Cortex of kidney (tissue), 1 donor: ENCODE data around the gene SHQ1.

Experiments
- DNase-seq: peaks from one replicate; lab custom pipeline; 2025; lab: John Stamatoyannopoulos, UW

Gene SHQ1

DNA sequence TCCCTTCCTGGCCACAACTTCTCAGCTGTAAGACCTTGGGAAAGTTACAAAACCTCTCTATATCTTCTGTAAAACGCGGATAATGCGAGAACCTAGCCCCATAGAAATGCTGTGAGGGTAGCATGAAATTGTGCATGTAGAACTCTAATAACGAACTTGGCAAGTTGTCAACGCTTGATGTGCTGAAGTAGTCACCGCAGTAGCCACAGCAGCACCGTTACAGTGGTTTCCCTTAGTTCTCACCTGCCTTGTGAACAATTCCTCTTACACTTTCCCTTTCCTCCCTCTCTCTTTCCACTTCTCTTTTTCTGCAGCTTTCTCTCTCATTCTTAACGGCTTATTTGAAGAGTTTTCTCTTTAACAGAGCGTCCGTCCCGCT, 447 bp upstream of the SHQ1 start:
- no peak for DNase-seq

DNA sequence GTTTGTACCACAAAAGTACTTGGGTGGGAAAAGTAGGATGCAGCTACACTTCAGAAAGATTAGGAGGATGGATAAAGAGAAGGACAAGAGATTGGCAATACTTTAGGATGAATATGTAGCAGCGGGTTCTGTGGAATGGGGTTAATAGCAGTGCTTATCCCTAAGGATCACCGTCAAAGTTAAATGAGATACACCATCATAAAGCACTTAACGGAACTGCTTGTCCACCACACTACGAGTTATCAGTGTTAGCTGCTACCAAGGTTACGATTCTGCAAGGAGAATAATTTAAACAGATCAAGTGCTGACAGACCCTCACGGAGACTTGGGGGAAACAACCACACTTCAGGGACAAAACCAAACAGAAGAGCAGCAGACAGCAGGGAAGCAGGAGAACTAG, 963 bp downstream of the SHQ1 start:
- DNase-seq: no peak

DNA sequence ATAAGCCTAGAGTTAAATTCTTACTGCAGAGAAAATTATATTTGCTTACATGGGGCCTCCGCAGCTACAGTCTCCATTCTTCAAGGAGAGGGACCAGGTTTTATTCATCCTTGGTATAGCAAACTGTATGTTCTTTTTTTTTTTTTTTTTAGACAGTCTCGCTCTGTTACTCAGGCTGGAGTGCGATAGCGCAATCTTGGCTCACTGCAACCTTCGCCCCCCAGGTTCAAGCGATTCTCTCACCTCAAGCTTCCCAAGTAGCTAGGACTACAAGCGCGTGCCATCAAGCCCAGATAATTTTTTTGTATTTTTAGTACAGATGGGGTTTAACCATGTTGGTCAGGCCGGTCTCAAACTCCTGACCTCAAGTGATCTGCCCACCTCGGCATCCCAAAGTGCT, 2.1 kb downstream of the SHQ1 start:
- no peak for DNase-seq

DNA sequence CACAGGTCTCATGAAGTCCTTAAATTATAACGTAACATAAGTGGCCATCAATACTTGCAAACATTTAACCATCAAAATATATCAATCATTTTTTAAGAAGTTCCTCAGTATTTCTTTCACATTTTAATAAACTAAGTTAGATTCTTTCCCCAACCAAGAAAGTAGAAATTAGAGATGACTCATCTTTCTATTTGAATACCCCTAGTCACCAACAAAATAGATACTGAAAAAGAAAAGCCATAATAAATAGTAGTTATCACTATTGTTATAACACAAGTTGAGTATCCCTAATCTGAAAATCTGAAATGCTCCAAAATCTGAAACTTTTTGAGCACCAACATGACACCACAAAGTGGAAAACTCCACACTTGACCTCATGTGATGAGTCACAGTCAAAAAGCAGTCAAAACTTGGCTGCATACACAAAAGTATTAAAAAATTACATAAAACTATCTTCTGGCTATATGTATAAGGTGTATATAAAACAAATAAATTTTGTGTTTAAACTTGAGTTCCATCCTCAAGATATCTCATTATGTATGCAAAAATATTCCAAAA, 3.7 kb downstream of the SHQ1 start:
- DNase-seq: no peak

DNA sequence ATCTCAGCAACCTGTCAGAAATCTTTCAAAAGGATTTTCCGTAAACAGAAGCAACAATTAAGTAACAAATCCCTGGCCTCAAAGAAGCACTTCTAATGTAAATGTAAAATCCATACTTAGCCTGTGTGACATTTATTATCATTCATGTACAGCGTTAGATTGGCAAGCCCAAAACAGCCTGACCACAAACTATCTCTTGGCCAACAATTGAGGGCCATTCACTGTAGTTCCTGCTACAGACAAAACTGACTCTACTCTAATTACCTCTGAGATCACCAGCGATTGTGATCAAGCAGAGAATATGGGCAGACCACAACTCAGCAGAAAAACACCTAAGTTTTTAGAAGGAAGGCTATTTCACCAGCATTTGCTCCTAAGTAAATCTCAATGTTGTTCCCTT, 9.2 kb downstream of the SHQ1 start:
- no peak for DNase-seq

DNA sequence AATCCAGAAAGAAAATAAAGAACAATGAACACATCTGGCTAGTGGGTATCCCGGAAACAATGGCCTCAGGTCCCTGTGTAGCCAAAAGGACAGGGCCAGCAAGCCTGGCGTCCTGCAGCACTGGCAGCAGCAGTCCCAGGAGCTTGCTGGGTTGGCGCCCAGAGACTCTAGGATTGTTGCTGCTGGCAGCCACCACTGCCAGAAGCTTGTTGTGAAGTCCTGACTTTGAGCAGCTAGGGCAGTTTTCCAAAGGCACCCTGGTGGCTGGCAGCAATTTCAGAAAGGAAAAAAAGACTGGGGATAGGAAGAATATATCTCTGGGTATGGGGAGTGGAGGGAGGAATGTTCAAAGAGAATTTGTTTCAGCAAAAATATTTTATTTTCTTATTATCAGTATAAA, 11.3 kb downstream of the SHQ1 start:
- DNase-seq: no peak

DNA sequence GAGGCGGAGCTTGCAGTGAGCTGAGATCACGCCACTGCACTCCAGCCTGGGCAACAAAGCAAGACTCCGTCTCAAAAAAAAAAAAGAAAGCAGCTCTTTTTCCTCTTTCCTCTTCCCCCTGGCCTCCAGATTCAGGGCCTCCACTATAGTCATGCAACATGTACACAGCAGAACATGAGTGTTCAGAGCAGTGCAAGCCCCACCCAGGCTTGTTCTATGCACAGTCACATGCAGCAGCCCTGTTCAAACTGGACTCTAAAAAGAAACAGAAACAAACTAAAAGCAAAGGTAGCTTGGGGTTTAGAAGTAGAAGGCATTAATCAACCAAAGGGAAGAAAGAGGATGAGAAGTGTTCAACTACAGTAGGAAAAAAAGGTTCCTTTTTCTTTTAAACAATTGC, 11.8 kb downstream of the SHQ1 start:
- no peak for DNase-seq

DNA sequence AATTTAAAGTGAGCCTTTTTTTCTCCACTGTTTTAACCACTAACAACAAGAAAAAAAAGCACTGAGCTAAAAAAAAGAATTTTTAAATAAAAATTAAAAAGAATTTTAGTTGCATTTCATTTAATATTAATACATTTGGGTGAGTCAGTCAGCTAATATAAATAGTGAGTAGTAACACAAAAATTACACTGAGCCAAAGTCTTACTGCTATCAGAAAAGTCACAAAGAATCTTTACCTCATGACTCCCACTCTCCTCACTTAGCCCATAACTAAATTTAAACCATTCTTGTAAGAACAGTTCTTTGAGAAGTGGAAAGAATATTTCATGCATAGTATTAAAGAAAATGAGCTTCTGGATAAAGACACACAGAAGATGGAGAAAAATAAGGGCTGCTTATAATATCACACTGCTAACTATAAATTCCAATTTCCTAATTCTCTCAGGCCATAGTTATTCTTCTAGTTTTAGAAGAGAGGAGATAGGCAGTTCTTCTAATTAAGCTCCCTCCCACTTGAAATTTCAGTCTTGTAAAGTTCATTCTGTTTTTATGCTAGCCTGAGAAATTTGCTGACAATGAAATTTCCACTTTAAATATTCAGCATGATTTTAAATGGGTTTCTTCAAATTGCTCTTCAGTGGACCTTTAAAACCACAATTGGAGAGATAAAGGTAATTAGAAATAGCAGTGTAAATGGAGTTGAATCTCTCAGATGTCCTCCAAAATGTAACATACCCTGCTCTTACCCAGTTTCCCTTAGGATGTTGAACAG, 17.6 kb downstream of the SHQ1 start:
- DNase-seq: no peak

DNA sequence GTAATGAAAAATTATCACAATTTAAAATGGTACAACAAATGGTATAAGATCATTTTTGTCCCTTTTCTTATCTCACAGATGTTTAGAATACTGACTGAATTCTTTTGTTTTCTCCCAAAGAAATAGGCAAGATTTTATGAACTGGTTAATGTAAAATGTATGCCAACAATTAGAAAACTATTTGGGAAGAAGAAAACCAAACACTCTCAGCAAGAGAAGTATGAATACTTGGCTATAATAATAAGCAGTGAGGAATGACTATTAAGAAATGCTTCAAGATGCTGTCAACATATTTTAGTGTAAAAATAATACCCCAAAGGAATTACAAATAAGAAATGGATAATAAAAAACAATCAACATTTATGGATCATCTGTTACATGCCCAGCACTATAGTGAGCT, 18.5 kb downstream of the SHQ1 start:
- DNase-seq: no peak

DNA sequence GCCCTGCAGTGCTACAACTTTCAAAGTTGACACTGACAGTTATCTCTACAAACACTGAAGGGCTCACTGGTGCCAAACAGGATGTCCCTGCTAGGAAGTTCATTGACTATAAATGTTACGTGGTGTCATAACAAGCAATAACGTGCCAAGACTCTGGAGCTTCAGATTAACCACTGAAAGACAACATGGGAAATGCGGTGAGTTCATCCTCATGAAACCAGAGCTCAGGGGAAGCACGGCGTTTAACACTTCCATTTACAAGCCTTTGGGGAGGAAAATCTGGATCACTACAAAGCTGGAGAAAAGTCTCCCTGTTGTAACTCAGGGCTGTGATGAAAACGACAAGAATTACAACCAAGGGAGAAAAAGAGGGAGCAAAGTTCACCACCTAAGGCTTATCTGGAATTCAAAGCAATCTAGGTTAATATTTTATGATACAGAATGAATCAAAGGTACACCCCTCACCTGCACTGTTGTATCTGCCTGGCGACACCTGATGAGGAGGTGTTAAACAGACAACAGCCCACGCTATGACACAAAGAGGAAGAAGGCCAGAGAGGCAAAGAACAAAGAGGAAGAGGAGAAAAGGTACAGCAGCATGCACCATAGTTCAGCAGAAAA, 27.0 kb downstream of the SHQ1 start:
- no peak for DNase-seq

DNA sequence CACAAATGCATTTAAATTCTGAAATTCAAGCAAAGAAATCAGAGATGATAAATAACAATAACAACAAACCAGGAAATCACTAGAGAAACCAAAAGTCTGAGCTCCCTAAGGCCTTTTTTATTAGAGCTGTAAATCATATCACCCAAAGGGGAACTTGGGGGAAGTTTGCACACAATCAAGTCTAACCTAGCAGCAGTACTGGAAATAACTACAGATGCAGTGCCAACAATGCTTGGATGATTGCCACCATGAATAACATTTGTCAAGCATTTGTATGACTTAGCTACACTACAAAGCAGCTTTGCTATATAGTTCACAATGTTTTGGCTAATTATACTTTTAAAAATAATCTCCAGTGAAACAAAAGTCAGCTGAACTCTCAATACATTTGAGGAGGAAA, 27.8 kb downstream of the SHQ1 start:
- no peak for DNase-seq

DNA sequence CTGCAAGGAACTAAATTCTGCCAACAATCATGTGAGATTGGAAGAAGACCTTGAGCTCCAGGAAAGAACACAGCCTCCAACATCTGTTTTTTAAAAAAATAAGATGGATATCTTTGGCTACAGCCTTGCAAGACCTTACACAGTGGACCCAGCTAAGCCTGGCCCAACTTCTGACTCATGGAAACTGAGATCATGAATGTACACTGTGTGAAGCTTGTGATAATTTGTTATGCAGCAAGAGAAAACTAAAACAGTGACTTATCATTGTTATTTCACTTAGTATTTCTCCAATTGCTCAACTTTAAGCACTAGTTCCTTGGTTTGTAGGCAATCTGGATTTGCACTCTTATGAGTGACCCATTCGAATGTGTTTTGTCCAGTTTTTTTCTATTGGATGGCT, 29.3 kb downstream of the SHQ1 start:
- DNase-seq: no peak

DNA sequence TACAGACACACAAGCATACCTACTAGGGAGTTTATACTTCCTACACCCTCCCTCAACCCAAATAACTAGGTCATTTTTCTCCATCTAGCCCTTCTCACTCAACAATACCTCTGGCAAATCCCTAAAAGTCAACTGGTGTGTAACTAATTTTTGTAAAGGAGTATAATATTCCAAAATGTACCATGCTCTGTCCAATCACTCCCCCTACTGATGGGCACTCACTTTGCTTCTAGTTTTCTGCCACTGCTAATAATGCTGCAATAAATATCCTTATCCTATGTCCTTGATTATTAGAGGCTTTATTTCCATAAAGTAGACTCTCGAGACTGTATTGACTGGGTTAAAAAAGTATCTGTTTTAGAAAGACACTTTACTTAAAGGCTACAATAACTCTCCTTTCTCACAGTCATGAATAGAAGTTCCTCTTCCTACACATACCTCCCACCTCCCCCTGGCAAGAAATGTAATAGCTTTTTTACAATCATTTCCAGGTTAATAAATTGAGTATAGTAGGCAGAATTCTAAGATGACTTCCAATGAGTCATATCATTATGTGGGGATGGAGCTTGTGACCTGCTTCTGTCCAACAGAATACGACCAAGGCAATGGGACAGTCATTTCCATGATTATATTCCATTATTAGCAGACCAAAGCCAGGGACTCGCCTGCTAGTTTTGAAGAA, 30.0 kb downstream of the SHQ1 start:
- DNase-seq: no peak

DNA sequence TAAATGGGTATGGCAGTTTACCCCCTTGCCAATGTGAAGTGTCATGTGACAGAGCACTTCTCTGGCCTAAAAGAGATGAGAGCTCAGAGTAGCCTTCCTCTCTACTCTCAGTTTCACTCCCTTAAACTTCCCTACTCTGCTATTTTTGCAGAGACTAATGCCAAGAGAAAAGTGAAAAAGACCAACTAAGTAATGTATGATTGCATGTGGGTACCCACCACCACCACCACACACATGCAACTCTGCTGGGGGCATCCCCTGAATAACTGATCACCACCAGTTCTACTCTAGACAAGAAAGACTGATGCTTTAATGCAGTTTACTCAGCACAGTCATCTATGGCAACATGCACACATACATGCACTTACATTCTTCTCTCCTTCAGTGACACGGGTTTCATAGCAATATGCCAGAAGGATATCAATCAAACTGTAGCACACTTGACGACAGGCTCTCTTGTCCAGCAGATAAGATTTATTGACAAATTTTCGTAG, 31.3 kb downstream of the SHQ1 start:
- DNase-seq: no peak

DNA sequence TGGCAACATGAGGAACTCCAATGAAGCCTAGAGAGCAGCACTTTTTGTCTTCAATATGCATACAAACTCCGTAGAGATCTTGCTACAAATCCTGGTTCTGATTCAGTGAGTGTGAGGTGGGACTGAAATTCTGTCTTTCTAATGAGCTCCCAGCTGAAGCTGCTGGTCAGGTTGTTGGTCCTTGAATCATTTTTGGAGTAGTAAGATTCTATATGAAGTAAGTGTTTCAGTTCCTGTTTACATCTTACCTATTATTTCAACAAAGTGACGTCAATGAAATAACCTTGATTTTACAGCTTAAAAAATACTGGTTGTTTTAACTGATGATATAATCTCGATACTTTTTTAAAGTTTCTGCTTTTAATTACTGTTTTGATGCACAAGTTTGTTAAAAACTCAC, 33.9 kb downstream of the SHQ1 start:
- DNase-seq: no peak

DNA sequence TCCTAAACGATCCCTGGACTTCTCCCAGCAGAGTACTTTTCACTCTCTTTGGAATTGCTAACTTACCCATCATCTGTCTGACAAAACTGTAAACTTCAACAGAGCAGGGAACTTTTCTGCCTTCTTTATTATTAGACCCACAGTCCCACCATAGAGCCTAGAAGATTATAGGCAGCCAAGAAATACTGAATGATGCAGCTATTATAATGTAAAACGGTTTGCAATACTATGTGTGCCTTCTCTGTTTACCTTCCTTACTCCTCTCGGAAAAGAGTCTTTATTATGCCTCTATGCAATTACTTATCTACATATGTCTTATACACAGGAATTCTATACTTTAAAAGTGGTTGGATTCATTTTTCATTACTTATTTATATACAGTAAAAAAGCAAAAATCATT, 36.0 kb downstream of the SHQ1 start:
- DNase-seq: no peak

DNA sequence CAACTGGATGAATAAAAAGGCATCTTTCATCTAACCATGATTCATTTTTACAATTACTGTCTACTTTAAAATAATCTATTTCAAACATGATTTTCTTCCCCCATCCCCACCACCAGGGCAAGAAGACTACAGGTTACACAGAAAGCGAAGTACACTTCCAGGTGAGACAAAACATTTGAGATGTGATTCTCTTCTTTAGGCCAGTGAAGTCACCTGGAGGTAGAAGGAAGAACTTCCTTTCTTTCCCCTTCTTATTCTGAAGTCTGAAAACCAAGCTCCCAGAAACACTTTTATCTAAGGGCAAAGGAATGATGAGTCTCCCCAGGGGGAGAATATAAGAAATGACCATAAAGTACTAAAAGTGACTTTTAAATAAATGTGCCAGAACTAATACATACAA, 36.7 kb downstream of the SHQ1 start:
- DNase-seq: no peak

DNA sequence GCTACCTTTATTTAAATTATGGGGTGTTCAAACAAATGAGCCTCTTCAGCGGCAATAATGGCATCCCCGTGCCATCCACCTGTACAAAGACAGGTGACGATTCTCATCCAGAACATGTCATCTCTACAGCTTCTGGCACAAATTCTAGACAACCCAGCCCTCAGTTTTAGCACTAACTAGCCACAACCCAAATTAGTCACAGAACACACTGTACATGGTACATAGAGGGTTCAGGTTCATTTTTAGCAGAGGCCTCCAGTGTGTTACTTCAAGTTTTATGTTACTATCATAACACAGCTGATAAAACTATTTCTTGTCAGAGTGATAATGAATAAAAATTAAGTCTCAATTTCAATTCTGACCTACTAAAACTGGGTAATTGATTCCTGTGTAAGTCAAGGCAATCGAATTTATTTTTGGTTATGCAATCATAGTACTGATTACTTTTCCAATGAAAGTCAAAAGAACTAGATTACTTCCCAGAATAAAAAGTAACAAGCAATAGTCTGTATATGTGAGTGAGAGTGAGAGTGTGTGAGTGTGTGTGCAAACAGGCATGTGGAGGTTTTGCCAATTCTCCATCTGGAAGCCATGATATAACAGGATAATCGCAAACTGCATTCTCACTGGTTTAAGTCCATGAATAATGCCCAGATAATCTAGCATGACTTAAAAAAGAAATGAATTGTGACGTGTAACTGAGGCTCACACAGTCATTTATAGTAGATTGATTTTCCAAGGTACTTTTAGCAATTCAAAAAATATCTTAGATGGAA, 37.4 kb downstream of the SHQ1 start:
- no peak for DNase-seq

DNA sequence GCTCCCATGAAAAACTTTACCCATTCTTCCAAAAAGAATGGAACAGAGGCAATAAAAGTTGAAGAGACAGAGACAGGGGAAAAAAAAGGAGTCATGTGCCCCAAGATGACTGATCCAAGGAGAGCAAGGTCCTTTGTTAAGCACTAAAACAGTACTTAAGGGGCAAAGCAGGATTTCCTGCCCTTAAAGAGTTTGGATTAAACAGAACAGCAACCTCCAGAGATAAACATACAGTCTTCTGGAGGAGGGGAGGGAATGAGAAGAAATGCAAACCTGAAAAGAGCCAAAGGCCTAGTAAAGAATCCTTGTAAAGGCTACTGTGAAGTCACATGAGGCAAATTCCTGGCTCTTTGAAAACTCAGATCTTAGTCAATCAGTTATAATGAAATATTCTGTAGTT, 38.2 kb downstream of the SHQ1 start:
- DNase-seq: no peak

DNA sequence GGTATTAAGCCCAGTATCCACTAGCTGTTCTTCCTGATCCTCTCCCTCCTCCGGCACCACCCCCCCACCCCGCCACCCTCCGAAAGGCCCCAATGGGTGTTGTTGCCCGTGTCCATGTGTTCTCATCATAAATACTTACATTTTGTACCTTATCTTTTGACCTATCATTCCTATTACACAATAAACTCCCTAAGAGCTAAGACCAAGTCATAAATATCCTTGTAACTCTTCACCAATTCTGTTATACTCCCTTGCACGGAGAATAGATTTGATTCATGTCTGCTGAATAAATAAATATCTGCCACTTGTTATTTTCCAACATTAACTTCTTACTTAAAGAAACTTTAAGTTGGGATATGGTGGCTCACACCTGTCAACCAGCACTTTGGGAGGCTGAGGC, 43.9 kb downstream of the SHQ1 start:
- DNase-seq: no peak

DNA sequence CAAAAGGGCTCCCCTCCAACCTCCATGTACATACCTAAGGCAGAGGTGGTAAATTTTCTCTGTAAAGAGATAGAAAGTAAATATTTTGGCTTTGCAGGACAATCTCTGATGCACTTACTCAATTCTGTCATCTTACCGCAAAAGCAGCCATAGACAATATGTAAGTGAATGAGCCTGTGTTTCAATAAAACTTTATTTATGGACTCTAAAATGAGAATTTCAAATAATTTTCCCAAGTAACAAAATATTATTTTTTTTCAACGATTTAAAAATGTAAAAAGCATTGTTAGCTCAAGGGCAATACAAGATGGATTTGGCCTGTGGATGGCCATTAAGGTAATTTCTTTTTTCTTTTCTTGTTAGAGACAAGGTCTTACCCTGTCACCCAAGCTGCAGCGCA, 44.7 kb downstream of the SHQ1 start:
- DNase-seq: no peak

DNA sequence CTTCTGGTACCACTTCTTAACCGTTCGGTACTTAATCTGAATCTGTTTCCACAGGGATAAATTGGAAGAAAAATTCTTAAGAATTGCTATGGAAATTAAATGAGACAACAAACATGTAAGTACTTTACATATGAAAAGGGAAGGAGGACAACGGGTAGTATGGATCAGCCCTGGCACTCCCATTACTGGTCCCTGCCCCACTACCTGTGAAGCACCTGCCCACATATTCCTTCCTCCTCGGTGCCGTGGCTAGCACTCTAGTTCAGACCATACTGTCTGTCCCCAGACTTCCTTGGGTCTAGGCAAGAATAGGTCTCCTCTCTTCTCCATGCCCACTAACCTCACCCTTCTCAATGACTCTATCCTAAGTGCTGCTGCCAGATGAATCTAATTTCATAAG, 46.2 kb downstream of the SHQ1 start:
- no peak for DNase-seq
